ENCODE data around the gene GRIN3B.
"Not testable (repeated sequence)": the region's sequence is repeated elsewhere in the genome, so short reads cannot be mapped to it uniquely, and the experiment has no call there.

The GRIN3B gene

GRCh38 chr19:1000095-1000494, at the start of gene GRIN3B:
Gene GRIN3B, plus strand, starts transcription at chr19:1000419. Its CDS starts 19 bp downstream, at chr19:1000438.
- peak; percentile 39 for DNase-seq

GRCh38 chr19:952049-952679, 48.1 kb upstream of the GRIN3B start:
- DNase-seq, result no peak

- no peak for DNase-seq
These were observed 47.4 kb upstream of the GRIN3B start for GRCh38 chr19:952680-953444.

- DNase-seq, result no peak
These were observed 46.6 kb upstream of the GRIN3B start for GRCh38 chr19:953445-954271.

- no peak for DNase-seq
These were observed 45.9 kb upstream of the GRIN3B start for GRCh38 chr19:954272-954671.

GRCh38 chr19:954672-955494, 45.3 kb upstream of the GRIN3B start:
- no peak for DNase-seq

- DNase-seq, result no peak
These were observed 44.1 kb upstream of the GRIN3B start for GRCh38 chr19:955803-956765.

GRCh38 chr19:956766-957440, 43.3 kb upstream of the GRIN3B start:
- no peak for DNase-seq

GRCh38 chr19:957578-957977, 42.6 kb upstream of the GRIN3B start:
- DNase-seq, result not testable (repeated sequence)

- DNase-seq, result no peak
These were observed 41.0 kb upstream of the GRIN3B start for GRCh38 chr19:958967-959855.

GRCh38 chr19:960020-960419, 40.2 kb upstream of the GRIN3B start:
- no peak for DNase-seq

- no peak for DNase-seq
These were observed 39.6 kb upstream of the GRIN3B start for GRCh38 chr19:960601-960938.

GRCh38 chr19:961866-962620, 38.2 kb upstream of the GRIN3B start:
- no peak for DNase-seq

GRCh38 chr19:962683-963400, 37.4 kb upstream of the GRIN3B start:
- no peak for DNase-seq

GRCh38 chr19:963486-963951, 36.7 kb upstream of the GRIN3B start:
- DNase-seq, result no peak

GRCh38 chr19:964116-964520, 36.1 kb upstream of the GRIN3B start:
- DNase-seq, result no peak

- DNase-seq, result no peak
These were observed 35.2 kb upstream of the GRIN3B start for GRCh38 chr19:964761-965694.
